MV-4-11 (cell line): ENCODE data around the gene SPRR2B.
A peak's percentile ranks its signal among the peaks of the same experiment; 100 is the strongest.
"Not testable (repeated sequence)": the region's sequence is repeated elsewhere in the genome, so short reads cannot be mapped to it uniquely, and the experiment has no call there.

Experiments
- DNase-seq: peaks from one replicate; lab custom pipeline; 2025; lab: John Stamatoyannopoulos, UW

The SPRR2B gene

DNA sequence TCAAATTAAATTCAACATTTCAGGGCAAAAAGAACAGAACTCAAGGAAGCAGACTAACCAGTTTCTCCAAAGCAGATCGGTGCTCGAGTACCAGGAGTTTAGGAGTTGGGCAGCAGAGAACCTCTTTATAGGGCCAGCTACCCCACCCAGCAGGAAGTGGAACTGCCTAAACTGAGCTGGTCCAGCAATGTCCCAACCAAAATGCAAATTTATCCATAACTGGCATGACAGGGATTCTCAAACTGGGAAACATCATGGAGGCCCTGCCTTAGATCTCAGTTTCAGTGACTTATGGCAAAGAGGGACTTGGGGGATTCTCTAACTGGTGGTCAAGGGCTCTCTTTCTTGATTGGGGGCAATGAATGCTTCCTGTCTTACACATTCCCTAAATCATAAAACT, at the start of gene SPRR2B:
Gene SPRR2B, minus strand, starts transcription at position 101 of the 400 bp plus-strand sequence. CDS start 772 bp downstream, outside the sequence.
- no peak for DNase-seq

- DNase-seq: no peak
Measured at GRCh38 chr1:153120945-153121344, 49.5 kb upstream of the SPRR2B start.

- no peak for DNase-seq
Measured at GRCh38 chr1:153119491-153119971, 48.1 kb upstream of the SPRR2B start.

GRCh38 chr1:153115264-153115663, 43.9 kb upstream of the SPRR2B start:
- DNase-seq: not testable (repeated sequence)

DNA sequence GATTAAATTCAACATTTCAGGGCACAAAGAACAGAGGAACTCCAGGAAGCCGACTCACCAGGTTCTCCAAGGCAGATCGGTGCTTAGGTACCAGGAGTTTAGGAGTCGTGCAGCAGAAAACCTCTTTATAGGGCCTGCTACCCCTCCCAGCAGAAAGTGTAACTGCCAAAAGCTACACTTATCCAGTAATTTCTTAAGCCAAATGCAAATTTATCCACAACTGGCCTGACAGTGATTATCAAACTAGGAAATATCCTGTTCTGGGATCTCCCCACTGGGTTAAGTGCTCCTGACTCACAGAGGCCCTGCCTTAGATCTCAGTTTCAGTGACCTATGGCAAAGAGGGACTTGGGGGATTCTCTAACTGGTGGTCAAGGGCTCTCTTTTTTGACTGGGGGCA, 42.0 kb upstream of the SPRR2B start, which contains the start of gene SPRR2F:
Gene SPRR2F, minus strand, starts transcription at position 101 of the 400 bp plus-strand sequence. CDS start 783 bp downstream, outside the sequence.
- DNase-seq: no peak

- not testable (repeated sequence) for DNase-seq
Measured at GRCh38 chr1:153112454-153112853, 41.0 kb upstream of the SPRR2B start.

GRCh38 chr1:153100245-153100644, 28.8 kb upstream of the SPRR2B start:
- no peak for DNase-seq

GRCh38 chr1:153099461-153100045, 28.1 kb upstream of the SPRR2B start:
- DNase-seq: no peak

- no peak for DNase-seq
Measured at GRCh38 chr1:153095764-153096163, 24.4 kb upstream of the SPRR2B start.

- no peak for DNase-seq
Measured at GRCh38 chr1:153094426-153094825, 23.0 kb upstream of the SPRR2B start, which contains the start of gene SPRR2E. TSS of gene SPRR2E (minus strand) at chr1:153094526. CDS start at chr1:153093751, 775 bp downstream.

DNA sequence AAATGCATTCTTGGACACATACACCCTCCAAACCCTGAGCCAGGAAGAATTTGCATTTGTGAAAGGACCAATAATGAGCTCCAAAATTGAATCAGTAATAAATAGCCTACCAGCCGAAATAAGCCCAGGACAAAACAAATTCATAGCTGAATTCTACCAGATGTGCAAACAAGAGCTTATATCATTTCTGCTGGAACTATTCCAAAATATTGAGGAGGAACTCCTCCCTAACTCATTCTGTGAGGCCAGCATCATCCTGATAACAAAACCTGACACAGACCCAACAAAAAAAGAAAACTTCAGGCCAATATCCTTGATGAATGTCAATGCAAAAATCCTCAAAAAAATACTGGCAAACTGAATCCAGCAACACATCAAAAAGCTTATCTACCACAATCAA, 16.2 kb upstream of the SPRR2B start:
- no peak for DNase-seq

DNA sequence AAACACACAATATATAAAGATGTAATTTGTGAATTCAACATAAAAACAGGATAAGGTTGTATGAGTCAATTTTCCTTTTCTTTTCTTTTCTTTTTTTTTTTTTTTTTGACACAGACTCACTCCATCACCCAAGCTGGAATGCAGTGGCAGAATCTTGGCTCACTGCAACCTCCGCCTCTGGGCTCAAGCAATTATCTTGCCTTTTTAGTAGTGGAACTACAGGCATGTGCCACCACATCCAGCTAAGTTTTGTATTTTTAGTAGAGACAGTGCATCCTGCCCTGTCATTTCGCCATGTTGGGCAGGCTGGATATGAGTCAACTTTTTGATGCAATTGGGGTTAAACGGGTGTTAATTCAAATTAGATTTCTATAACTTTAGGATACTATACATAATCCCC, 10.3 kb upstream of the SPRR2B start:
- DNase-seq: no peak

- no peak for DNase-seq
Measured at GRCh38 chr1:153072806-153073726, 1.7 kb upstream of the SPRR2B start.

DNA sequence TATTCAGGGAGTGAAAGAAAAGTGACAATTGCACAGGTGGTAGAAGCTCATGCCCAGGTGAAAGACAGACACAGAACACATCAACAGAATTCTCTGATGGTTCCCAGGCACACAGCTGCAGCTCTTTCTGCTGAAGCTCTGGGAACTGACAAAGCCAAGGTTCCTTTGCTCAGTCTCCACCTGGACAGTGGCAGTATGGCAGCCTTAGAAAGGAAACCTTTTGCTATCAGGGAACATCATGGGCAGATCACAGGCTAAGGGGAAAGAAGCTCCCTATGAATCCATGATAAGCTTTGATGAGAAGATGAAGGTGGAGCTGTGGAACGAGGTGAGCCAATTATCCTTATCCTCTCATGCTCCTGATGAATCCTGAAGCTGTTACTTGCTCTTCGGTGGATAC, 1.2 kb downstream of the SPRR2B start:
- no peak for DNase-seq

DNA sequence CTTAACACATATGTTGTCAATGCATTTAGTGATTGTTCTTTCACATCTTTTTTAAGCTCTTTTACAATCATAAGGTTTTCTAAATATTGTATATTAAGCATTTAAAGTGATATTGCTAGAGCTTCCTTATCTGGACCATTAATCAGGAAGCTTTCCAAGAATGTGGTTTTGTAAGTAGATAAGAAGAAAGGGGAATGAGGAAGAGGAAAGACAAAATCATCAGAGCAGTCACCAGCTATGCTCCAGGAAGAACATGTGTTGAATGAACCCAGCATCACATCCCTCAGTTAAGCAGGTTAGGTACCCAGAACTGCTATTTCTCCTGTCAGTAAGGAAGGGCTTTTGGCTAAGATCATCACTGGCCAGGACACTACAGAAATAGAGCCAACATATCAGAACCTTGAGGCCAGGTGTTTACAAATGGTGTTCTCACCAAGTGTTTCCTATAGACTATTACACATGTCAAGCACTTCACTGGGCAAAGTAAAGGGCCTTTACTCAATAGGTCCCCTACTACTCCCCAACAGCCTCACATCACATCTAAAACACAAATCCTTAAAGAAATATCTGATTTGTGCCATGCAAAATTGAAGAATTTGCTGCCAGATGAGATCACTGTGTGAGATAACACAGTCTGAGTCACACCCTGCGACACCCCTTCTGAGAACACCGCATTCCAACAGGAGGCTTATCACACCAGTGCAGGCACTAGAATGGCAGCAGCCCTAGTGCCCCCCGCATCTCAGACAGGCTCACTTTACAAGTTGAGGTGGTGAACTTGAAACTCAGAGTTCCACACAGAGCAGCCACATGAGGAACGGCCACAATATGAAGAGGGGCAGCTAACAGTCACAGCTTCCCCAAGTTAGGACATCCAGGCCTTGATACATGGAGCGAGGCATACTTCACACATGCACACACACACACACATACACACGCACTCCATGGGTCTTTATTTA, 12.3 kb downstream of the SPRR2B start:
- no peak for DNase-seq

DNA sequence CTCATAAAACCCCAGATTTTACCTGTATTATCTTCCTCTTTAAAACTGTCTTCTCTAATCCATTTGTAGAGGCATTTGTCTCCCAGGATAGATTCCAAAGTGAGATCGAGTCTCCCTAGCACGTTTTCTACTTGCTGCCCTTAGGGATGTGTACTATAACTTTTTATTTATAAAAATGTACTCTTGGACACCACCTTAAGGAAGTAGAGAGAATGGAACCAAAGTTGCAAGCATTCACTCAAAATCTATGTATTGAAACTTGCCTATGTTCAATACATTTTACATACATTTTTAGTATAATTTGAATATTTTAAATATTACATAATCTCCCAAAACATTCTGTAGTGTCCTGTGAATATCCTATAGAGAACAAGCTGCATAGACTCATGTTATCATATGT, 13.3 kb downstream of the SPRR2B start:
- no peak for DNase-seq

- DNase-seq: peak; percentile 23
Measured at GRCh38 chr1:153057375-153057774, 14.0 kb downstream of the SPRR2B start, which contains the start of gene SPRR2A. TSS of gene SPRR2A (minus strand) at chr1:153057512. CDS start at chr1:153056735, 777 bp downstream.

GRCh38 chr1:153056111-153056510, 15.3 kb downstream of the SPRR2B start:
- DNase-seq: not testable (repeated sequence)

GRCh38 chr1:153049211-153049610, 22.2 kb downstream of the SPRR2B start:
- DNase-seq: no peak

DNA sequence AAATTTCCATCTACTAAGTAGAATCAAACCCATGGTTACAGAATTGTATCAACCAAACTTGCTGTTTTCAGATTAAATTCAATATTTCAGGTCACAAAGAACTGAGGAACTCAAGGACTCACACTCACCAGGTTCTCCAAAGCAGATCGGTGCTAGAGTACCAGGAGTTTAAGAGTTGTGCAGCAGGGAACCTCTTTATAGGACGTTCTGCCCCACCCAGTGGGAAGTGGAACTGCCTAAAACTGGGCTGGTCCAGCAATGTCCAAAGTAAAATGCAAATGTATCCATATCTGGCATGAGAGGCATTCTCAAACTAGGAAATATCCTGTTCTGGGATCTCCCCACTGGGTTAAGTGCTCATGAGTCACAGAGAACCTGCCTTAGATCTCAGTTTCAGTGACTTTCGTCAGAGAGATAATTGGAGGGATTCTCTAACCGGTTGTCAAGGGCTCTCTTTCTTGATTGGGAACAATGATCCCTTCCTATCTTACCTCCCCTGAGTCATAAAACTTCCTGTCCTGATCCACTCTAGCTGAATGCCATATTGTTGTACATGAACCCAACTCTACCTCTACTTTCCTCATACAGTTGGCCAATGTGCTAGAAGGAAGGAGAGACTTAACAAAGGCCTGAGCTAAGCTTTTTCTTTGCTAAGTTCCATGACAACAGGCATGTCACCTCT, 30.3 kb downstream of the SPRR2B start, which contains the start of gene SPRR2D:
Gene SPRR2D, minus strand, starts transcription at position 171 of the 682 bp plus-strand sequence. CDS start 774 bp downstream, outside the sequence.
- DNase-seq: no peak

GRCh38 chr1:153035211-153035610, 36.2 kb downstream of the SPRR2B start:
- DNase-seq: no peak
